Stimulated activated naive CD8-positive, alpha-beta T cell treated with anti-CD3 and anti-CD28 coated beads, Interleukin-15, Interleukin-2, amounts not matched to agents 100 U/mL and 50 U/mL, for 24 hours (primary cell): ENCODE data around the gene SH2D4B.

Experiments used
- ATAC-seq: fragments of 150-1000 bp; cut with Tn5 transposase; one replicate; pipeline ENCODE4 v1.10.0; 2021
- DNase-seq: peaks from one replicate; pipeline ENCODE4 v3.0.0; 2021

SH2D4B gene

DNA sequence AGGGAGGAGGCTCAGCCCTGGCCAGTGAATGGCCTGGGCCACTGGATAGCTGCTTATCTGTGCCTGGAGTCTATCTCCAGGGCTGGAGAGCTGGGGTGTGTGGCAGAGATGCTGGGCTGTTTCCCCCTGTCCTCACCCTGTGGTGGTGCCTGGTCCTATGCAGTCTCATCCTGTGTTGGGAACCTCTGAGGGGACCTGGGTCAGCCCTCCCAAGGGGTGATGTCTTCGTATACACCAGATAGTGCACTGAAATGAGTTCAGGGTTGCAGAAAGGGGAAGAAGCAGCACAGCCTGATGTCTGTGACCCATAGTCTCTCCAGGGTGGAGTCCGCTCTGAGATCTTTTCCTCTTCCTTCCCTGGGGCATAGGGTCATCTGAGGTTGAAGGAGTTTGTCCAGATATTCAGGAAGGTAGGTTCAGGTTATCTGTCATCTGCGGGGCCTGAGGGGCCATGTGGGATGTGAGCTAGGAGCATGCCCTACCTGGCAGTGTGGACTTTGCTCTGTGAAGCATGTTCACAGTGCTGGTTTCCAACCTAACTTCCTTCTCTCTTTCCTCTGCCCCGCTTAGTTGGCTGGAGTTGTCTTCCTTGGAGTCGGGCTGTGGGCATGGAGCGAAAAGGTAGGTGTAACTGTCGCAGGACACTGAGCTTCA, 33.4 kb upstream of the SH2D4B start:
- no peak for ATAC-seq
- DNase-seq, result no peak

DNA sequence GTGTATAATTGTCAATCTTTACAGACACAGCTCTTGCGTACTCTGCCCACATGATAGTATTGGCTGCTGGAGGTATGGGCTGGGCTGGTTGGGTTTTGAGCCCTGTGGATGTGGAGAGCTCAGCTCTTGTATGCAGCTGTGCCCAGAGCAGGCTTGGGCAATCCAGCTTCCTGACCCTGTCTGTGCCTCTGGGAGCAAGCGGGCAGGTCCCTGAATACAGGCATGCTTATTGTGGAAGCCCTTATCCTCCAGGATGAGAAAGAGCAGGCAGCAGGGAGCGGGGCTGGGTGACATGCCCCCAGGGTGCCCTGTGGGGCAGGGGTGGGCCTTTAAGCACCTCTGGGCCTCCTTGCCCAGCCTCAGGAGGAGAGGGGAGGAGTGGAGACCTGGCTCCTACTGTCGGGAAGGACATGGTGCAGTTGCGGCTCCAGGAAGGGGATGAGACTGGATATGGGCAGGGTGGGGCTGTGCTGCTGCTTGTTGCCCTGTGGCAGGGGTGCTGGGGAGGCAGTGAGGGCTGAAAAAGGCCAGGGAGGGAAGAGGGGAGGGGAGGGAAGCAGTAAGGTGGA, 32.7 kb upstream of the SH2D4B start:
- DNase-seq, result no peak
- no peak for ATAC-seq

DNA sequence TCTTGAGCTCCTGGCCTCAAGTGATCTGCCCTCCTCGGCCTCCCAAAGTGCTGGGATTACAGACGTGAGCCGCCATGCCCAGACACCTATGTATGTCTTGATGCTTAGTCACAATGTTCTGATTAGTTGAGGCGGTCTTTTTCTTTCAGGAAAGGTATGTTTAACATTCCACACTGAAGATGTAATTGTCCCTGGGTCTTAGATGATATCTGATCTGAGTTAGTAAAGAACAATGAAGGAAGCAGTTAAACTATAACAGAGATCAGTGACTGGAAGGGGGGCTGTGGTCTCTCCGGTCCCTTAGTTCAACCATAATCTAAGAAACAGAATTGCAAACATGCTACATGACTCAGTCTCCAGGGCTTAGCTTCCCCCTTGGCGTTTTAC, 31.5 kb upstream of the SH2D4B start:
- DNase-seq, result no peak
- no peak for ATAC-seq

DNA sequence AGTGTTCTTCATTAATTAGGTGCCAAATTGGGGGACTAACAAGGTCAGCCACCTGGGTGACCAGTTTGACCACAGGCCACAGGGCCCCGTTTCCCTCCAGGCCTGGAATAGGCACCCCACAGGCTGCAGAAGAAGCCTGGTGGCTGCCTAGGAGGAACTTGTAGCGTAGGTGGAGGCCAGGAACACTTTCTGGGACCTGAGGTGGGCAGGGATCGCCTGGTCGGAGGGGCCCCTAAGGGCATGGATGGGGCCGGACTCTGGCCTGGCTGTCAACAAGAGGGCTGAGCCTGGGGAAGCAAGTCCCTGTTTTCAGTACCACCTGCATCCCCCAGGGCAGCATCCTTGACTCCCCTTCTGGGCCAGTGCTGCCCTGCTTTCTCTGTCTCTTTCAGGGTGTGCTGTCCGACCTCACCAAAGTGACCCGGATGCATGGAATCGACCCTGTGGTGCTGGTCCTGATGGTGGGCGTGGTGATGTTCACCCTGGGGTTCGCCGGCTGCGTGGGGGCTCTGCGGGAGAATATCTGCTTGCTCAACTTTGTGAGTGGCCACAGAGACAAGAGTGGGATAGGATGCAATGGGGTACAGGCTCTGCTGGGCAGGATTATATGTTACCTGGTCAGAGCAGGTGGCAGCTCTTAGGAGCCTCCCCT, 30.7 kb upstream of the SH2D4B start:
- ATAC-seq (no peak), DNase-seq (no peak)

DNA sequence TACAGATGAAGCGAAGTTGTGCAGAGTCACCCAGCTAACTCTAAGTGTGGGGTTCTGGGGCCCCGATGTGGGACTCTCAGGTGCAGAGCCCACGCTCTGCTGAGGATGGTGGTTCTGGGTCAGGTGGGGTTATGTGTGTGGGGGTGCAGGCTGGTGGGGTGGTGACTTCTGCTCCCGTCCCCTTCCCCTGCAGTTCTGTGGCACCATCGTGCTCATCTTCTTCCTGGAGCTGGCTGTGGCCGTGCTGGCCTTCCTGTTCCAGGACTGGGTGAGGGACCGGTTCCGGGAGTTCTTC, 28.6 kb upstream of the SH2D4B start:
- DNase-seq, result no peak
- ATAC-seq, result no peak

DNA sequence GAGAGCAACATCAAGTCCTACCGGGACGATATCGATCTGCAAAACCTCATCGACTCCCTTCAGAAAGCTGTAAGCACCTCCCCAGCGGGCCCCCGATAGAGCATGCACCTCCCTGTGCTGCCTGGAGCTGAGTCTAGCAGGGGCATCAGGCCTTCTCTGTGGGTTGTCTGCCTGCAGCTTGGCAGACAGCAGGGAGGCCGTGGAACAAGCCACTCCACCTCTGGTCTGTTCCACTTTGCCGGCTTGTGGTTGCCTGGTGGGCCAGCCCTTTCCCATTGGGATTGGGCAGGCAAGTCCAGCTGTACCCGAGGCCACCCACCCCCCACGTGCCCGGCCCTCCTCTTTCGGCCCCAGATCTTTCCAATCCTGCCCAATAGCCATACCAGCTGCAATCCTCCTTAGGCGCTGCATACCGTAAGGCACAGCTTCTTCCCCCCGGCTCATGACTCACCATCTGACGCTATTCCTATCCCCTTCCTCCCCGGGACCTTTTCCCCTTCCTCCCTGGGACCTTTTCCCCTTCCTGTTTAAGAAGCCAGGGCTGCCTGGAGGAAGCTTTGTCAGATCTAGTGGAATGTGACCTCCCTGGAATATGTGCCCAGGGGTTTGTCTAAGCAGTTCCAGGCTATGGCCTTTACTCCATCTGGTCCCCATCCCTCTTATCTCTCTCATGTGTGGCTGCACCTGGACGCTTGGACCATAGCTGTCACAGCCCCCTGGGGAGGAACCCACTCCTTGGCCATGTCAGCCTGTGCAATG, 28.1 kb upstream of the SH2D4B start:
- ATAC-seq, result no peak

DNA sequence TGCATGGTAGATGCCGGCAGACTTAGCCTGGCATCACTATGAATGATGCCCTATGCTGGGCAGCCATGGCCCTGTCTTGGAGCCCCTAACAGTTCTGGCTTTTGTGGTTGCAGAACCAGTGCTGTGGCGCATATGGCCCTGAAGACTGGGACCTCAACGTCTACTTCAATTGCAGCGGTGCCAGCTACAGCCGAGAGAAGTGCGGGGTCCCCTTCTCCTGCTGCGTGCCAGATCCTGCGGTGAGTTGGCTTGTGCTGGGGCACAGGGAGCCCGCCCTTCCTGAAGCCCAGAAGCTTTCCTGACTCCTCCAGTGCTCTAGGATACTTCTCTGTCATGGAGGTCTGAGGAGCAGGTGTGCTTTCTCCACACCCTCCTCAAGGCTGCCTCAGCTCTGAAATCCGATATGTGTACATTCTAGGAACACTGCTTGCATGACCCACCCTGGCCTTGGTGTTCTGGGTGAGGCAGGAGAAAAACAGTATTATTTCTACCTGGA, 25.6 kb upstream of the SH2D4B start:
- no peak for ATAC-seq
- DNase-seq, result no peak

More for the DNA sequence above, 28.1 kb upstream of the SH2D4B start:
- DNase-seq, result no peak

DNA sequence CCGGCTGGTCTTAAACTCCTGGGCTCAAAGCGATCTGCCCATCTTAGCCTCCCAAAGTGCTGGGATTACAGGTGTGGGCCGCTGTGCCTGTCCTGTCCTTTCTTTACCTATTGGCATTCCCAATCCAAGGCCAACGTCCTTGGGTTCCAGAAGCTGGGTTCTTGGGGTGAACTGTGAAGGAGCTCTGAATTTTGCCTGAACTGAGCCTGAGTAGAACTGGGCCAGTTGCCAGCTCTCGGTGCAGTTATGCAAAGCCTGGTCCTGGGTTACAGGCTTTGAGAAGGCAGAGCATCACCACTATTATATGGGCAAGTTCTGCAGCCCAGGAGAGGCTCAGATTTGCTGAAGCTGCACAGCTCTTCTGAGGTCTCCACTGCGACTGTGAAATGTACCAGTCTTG, 24.6 kb upstream of the SH2D4B start:
- DNase-seq (no peak), ATAC-seq (no peak)

DNA sequence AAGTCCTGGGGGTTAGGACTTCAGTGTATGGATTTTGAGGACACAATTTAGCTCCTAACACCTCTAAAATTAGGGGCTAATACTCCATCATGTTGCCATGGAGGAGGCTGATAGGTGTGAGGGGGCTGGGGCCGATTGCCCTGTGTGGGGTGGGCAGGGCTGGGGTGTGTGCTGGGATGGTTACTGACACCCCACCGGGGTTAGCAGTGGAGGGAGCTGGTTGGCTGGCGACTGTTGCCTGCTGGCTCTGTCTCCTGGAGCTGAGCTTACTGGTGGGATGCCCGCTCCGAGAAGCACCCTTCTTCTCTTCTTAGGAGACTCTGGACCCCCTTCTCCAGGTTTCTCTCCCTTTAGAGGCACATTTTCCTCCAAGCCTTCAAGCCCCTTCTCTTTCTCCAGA, 22.2 kb upstream of the SH2D4B start:
- DNase-seq (no peak), ATAC-seq (no peak)

DNA sequence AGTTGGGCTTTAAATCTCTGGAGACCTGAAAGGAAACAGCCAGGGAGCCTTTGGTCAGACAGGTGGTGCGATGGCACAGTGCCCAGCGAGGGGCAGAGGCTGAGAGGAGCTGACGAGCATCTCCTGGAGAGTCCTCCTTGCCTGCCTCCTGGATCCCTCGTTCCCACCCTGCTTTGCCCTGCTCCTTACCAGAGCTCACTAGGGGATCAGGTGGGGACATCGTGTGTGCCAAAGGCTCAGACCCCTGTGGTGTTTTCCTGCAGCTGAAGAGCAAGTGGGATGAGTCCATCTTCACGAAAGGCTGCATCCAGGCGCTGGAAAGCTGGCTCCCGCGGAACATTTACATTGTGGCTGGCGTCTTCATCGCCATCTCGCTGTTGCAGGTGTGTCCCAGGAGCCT, 21.8 kb upstream of the SH2D4B start:
- no peak for ATAC-seq
- DNase-seq, result no peak

DNA sequence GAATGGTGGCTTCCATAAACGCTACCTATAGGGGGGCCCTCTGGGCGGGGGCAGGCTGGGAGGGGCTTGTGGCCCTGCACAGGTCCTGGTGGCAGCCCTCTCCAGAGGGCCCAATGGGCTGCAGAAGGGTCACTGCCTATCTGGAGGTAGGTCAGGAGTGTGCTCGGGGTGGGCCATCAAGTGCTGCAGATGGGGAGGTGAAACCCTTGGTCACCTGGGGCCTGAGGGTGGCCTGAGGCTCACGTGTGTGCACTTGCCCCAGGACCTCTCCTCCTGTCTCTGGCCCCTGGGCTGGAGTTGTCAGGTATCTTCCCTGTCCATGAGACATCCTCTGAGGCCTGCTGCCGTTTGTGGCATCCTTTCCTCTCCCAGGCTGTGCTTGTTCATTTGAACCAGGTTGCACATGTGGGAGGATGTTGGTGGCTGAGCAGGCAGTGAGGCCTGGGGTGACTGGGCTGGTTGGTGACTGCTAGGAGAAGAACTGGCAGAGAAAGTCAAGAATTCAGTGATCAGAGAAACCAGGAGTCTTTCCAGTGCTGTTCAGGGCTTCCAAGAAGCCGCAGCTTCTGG, 21.1 kb upstream of the SH2D4B start:
- peak; percentile 29 for ATAC-seq
- DNase-seq, result no peak

DNA sequence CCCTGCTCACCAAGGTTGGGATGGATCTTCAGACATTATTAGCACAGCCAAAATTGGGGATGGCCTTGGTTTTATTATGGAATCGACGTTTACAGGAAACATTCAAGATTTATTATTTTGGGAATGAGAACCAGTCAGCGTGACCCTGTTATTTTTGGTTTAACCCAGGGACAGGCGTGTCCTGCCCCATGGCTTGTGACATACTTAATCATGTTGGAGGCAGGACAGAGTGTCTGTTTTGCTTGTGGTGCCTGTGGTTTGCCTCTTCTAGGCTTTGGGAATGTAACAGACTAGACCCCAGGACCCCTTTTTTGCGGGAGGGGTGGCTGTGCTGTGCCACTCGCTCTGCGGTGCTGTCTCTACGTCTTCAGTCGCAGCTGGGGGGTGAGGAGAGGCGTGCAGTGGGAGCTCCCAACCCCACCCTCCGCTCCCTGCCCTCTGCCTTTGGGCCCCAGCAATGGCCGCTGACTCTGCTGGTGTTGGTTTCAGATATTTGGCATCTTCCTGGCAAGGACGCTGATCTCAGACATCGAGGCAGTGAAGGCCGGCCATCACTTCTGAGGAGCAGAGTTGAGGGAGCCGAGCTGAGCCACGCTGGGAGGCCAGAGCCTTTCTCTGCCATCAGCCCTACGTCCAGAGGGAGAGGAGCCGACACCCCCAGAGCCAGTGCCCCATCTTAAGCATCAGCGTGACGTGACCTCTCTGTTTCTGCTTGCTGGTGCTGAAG, 20.1 kb upstream of the SH2D4B start:
- DNase-seq (no peak), ATAC-seq (no peak)

DNA sequence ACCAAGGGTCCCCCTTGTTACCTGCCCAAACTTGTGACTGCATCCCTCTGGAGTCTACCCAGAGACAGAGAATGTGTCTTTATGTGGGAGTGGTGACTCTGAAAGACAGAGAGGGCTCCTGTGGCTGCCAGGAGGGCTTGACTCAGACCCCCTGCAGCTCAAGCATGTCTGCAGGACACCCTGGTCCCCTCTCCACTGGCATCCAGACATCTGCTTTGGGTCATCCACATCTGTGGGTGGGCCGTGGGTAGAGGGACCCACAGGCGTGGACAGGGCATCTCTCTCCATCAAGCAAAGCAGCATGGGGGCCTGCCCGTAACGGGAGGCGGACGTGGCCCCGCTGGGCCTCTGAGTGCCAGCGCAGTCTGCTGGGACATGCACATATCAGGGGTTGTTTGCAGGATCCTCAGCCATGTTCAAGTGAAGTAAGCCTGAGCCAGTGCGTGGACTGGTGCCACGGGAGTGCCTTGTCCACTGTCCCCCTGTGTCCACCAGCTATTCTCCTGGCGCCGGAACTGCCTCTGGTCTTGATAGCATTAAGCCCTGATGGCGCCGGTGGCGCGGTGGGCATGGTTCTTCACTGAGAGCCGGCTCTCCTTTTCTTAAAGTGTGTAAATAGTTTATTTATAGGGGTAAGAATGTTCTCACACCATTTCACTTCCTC, 19.4 kb upstream of the SH2D4B start:
- no peak for ATAC-seq
- no peak for DNase-seq

DNA sequence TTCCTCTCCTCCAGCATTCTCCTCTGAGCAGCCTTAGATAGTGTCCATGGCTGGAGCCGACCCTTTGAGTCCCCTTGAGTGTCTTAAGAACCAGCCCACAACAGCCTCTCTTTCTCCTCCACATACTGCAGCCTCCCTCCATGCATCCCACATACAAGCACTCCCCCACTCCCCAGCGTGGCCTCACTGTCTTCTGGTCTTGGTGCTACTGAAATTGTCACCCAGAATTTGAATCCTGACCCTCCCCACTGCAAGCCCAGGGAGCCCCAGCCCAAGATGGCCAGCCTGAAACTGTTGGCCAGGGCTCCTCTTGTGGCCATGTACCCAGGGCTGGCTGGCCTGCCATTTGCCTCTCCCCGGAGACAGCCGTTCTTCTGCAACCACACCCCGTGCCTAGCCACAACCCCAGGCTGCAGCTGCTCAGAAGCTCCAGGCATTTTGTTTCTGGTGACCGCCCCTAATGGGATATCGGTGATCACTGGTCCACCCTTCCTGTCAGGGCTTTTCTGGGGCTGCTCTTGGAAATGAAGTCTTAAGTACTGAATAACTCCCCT, 18.8 kb upstream of the SH2D4B start:
- no peak for ATAC-seq
- DNase-seq, result no peak

DNA sequence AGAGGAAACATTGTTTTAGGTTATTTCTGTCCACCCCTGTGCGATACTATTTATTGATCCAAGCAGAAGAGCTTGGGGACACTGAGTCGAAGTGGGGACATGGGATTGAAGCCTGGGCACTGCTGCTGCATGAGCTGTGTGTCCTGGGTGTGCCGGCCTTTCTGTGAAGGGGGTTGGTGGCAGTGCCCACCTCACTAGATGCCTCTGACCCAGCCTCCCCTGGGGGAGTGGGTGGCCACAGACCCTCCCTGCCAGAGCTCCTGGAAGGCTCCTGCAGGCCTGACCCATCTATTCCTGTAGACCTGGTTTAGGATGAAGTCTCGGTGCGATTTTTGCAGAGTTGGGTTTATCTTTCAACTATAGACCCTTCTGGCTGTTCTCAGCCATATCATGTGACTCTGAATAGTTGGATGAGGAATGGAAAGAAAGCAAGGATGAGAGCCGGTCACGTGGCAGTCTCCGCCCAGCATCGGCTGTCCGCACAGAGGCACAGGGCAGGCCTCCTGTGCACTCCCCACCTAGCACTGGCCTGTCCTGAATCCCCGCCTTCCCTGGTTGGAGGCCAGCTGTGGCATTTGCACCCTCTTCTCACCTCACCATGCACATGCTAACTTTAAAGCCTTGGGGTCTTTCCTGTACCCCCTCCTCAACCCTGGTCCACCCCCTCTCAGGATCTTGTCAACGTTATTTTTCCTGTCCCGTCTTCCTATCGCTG, 17.6 kb upstream of the SH2D4B start:
- DNase-seq (no peak), ATAC-seq (no peak)

DNA sequence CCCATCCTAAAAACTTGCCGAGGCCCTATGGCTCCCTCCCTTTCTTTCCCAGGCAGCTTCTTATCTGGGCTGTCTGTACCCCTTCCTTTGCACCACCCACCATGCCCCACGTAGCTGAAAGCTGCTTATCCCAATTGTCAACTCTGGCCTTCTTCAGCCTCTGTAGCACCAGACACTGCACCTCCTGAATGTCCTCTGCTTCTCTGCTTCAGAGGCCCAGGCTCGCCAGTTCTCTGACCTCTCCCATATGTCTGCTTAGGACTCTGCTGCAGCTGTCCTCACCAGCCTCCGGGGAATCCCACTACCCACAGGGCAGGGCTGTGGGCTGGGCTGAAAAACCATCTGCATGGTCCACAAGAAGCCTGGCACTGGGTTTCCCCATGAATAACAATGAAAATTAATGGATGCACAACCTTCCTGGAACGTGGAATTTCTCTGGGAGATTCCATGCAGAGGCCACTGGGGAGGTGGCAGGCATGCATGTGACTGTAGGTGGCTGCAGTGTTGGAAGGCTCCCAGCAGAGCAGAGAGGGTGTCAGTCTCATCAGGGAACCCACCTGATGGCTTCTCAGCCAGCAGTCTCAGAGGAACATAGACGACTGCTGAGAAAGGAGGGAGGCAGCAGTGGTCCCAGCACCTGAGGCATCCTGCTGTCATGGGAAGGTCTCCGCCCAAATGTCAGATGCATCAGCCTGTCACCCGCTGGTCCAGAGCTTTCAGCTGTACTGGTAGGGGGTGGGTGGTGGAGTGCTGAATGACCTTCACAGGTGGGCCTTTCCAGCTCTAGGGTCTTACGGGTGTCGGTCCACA, 16.8 kb upstream of the SH2D4B start:
- ATAC-seq (no peak), DNase-seq (no peak)

DNA sequence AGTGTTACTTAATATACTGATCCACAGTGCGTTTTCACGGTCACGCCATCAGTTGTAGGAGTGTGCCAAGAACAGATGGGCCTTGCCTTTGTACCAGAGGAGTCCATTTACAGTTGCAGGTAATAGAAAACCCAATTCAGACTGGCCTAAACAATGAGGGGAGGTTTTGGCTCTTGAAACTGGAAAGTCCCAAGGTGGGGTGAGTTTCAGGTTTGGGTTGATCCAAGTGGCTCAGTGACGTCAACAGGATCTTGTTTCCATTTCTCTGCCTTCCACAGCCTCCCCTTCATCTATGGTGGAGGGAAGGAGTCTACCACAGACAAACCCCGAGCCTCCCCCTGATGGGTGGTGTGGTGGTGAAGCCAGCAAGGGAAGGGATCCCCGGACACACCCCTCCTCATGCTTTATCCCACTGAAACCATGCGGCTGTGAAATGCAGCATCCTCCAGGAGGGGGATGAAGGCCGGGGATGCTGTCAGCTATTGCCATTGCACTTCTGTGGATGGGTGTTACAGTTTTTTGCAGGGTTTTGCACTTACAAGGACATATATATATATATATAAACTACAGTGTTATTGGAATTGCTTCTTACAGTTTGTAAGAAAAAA, 14.8 kb upstream of the SH2D4B start:
- no peak for DNase-seq
- peak; percentile 28 for ATAC-seq

DNA sequence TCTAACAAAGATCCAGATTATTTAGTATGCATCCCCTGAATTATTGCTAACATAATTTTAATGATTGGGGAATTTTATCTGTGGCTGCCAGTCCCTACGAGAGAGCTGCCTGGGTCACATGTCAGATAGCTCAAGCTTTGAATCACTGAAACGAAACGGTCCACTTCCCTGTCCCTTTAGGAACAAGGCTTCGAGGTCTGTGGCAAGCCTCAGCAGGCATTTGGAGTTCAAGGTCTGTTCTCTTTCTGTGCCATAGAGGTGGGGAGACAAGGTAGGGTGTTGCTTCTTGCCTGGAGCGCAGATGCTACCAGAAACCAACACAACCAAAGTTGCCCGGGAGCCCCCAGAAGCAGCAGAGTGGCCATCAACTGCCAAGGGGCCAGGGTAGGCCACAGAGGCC, 13.9 kb upstream of the SH2D4B start:
- no peak for ATAC-seq

DNA sequence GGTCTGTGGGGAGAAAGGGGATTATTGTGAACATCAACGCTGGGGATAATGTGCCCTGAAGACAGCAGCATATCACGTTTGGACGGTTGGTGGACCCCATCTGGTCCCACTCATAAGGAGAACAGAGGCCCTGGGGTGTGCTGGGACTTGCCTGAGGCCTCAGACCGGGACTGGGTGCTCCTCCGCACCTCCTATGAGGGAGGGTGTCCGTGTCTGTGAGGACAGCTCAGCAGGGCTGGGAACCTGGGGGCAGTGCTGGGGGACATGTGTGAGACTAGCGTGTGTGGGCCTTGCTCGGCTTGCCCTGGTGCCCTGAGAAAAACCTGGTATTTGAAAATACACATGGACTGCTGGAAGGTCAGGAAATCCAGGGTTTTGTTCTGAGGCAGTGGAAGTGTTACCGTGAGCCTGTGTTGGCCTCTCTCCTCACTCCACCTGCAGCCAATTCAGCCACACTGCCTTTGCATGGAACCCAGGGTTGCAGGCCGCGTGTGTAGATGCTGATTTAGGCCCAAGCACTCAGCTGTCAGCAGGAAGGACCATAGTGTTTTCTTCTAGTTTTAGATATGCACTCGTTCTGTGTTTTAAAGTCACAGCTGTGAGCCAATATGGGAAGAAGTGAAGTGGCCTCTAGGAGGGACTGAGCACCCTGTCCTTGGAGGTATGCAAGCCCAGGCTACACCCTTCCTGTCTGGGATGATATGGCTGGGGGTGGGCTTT, 13.4 kb upstream of the SH2D4B start:
- ATAC-seq, result no peak
- DNase-seq, result no peak

More for the DNA sequence above, 13.9 kb upstream of the SH2D4B start:
- DNase-seq, result no peak
